IMR-90 (cell line): ENCODE measurements around the gene RAN. TPM values are rescaled to one million over a fixed set of nuclear protein-coding genes. Genes with fewer than 3 reads are reported as not detected.

Experiments used
- ATAC-seq: fragments of 200-7000 bp; cut with Tn5 transposase; 2 replicates; pipeline ENCODE4 v1.9.1; 2020; ENCODE audit warnings: low read depth, mild to moderate bottlenecking, moderate library complexity
- BruUV-seq: library from RNA; stranded (reverse); fragments of 400-500 nt; replicated peaks from 2 replicates; lab custom pipeline; 2021; lab: Mats Ljungman, UMichigan
- CTCF ChIA-PET: fragments of 300-600 bp; formaldehyde crosslinking; extraction: SDS; loops from one replicate; lab custom pipeline; 2021; ENCODE audit warnings: antibody characterized with exemption; lab: Yijun Ruan, JAX
- POLR2A ChIA-PET: fragments of 300-600 bp; sonication (Branson Sonifier 250); formaldehyde crosslinking; loops from one replicate; lab custom pipeline; 2022; ENCODE audit warnings: antibody characterized with exemption; ENCODE audit not compliant: unreplicated experiment; lab: Charles Lee
- DNase-seq: peaks from one replicate; pipeline ENCODE4 v3.0.0; 2013
- H2AFZ ChIP-seq: replicated peaks from 2 replicates; pipeline ENCODE3; 2013; ENCODE audit warnings: low read length, mild to moderate bottlenecking; ENCODE audit not compliant: poor library complexity
- H2AK5ac ChIP-seq: 2 replicates; pipeline ENCODE4 v1.6.1; 2013; ENCODE audit warnings: low read depth, low read length, inconsistent platforms
- H2AK9ac ChIP-seq: replicated peaks from 2 replicates; pipeline ENCODE3; 2013; ENCODE audit warnings: mild to moderate bottlenecking, low read depth, low read length, moderate library complexity; ENCODE audit not compliant: poor library complexity
- H2BK120ac ChIP-seq: 2 replicates; pipeline ENCODE4 v1.6.1; 2013; ENCODE audit warnings: low read depth, low read length, inconsistent platforms
- H2BK15ac ChIP-seq: 3 replicates; pipeline ENCODE4 v1.6.1; 2013; ENCODE audit warnings: low read depth, low read length, inconsistent platforms
- H2BK20ac ChIP-seq: 2 replicates; pipeline ENCODE4 v1.6.1; 2013; ENCODE audit warnings: low read depth, mild to moderate bottlenecking, inconsistent platforms, low read length, moderate library complexity
- H2BK5ac ChIP-seq: 2 replicates; pipeline ENCODE4 v1.6.1; 2013; ENCODE audit warnings: mild to moderate bottlenecking, low read depth, low read length, inconsistent platforms; ENCODE audit not compliant: poor library complexity, severe bottlenecking
- H3K14ac ChIP-seq: replicated peaks from 2 replicates; pipeline ENCODE4 v1.6.1; 2013; ENCODE audit warnings: low read depth, low read length, inconsistent platforms
- H3K18ac ChIP-seq: 2 replicates; pipeline ENCODE4 v1.6.1; 2013; ENCODE audit warnings: low read depth, low read length, control low read depth
- H3K23ac ChIP-seq: 2 replicates; pipeline ENCODE4 v1.6.1; 2013; ENCODE audit warnings: low read depth, low read length, inconsistent platforms
- H3K27ac ChIP-seq: 2 replicates; pipeline ENCODE4 v1.5.1; 2013; ENCODE audit warnings: mild to moderate bottlenecking, control low read depth, low read length; ENCODE audit not compliant: insufficient read depth
- H3K27me3 ChIP-seq: 2 replicates; pipeline ENCODE4 v1.6.1; 2013; ENCODE audit warnings: low read length; ENCODE audit not compliant: control insufficient read depth, insufficient read depth
- H3K36me3 ChIP-seq: 2 replicates; pipeline ENCODE4 v1.6.1; 2013; ENCODE audit warnings: low read length, mixed read lengths; ENCODE audit not compliant: control insufficient read depth, insufficient read depth
- H3K4ac ChIP-seq: 2 replicates; pipeline ENCODE4 v1.6.1; 2013; ENCODE audit warnings: low read depth, low read length, inconsistent platforms
- H3K4me1 ChIP-seq: 2 replicates; pipeline ENCODE4 v1.6.1; 2013; ENCODE audit warnings: low read length, mixed read lengths; ENCODE audit not compliant: control insufficient read depth, insufficient read depth
- H3K4me2 ChIP-seq: 2 replicates; pipeline ENCODE4 v1.6.1; 2013; ENCODE audit warnings: low read depth, mild to moderate bottlenecking, control low read depth, low read length, moderate library complexity
- H3K4me3 ChIP-seq: 2 replicates; pipeline ENCODE4 v1.5.1; 2013; ENCODE audit warnings: low read depth, mild to moderate bottlenecking, control low read depth, low read length, moderate library complexity; ENCODE audit not compliant: insufficient read depth
- H3K56ac ChIP-seq: 2 replicates; pipeline ENCODE4 v1.6.1; 2013; ENCODE audit warnings: low read length, inconsistent platforms; ENCODE audit not compliant: insufficient read depth; ENCODE audit errors: extremely low read depth
- H3K79me1 ChIP-seq, 2 experiments: 2 replicates each; pipeline ENCODE4 v1.6.1; 2013; ENCODE audit warnings: low read length in 2 of 2, inconsistent platforms in 1 of 2, low read depth in 1 of 2
- H3K9ac ChIP-seq: 2 replicates; pipeline ENCODE4 v1.6.1; 2013; ENCODE audit warnings: low read depth, low read length, control low read depth
- H3K9me1 ChIP-seq: 2 replicates; pipeline ENCODE4 v1.6.1; 2013; ENCODE audit warnings: low read length, inconsistent platforms; ENCODE audit not compliant: insufficient read depth
- H3K9me3 ChIP-seq: 2 replicates; pipeline ENCODE4 v1.6.1; 2013; ENCODE audit warnings: low read length; ENCODE audit not compliant: control insufficient read depth, insufficient read depth
- H4K20me1 ChIP-seq: 2 replicates; pipeline ENCODE4 v1.6.1; 2013; ENCODE audit warnings: low read length, inconsistent platforms; ENCODE audit not compliant: insufficient read depth
- H4K5ac ChIP-seq: 2 replicates; pipeline ENCODE4 v1.6.1; 2013; ENCODE audit warnings: mild to moderate bottlenecking, low read depth, low read length, control low read depth
- H4K8ac ChIP-seq, 2 experiments: 2 replicates each; pipeline ENCODE4 v1.6.1; 2013; ENCODE audit warnings: low read depth in 2 of 2, low read length in 2 of 2, control low read depth in 1 of 2, inconsistent platforms in 1 of 2
- H4K91ac ChIP-seq: 2 replicates; pipeline ENCODE4 v1.6.1; 2013; ENCODE audit warnings: low read depth, low read length, inconsistent platforms; ENCODE audit not compliant: insufficient read depth
- BHLHE40 ChIP-seq: fragments of 150-350 bp; IDR thresholded peaks from 2 replicates; pipeline ENCODE4 v1.6.1; 2016; ENCODE audit warnings: mild to moderate bottlenecking, low read depth, low read length
- CEBPB ChIP-seq: IDR thresholded peaks from 2 replicates; pipeline ENCODE4 v1.6.1; 2012; ENCODE audit warnings: low read depth, low read length, improper control_type of control experiment
- CTCF ChIP-seq: conservative IDR thresholded peaks from 2 replicates; pipeline ENCODE4 v1.5.1; 2012; ENCODE audit warnings: mild to moderate bottlenecking, low read depth, low read length, improper control_type of control experiment
- FOS ChIP-seq: fragments of 150-350 bp; IDR thresholded peaks from 2 replicates; pipeline ENCODE4 v1.6.1; 2016; ENCODE audit warnings: low read depth, low read length
- MAFK ChIP-seq: IDR thresholded peaks from 2 replicates; pipeline ENCODE4 v1.6.1; 2012; ENCODE audit warnings: low read depth, low read length, improper control_type of control experiment
- MAZ ChIP-seq: IDR thresholded peaks from 2 replicates; pipeline ENCODE4 v1.6.1; 2012; ENCODE audit warnings: low read depth, mild to moderate bottlenecking, low read length, improper control_type of control experiment, moderate library complexity, borderline replicate concordance
- MXI1 ChIP-seq: IDR thresholded peaks from 2 replicates; pipeline ENCODE4 v1.6.1; 2012; ENCODE audit warnings: low read depth, mild to moderate bottlenecking, low read length, moderate library complexity, borderline replicate concordance
- NFE2L2 ChIP-seq: fragments of 150-350 bp; IDR thresholded peaks from 2 replicates; pipeline ENCODE4 v1.6.1; 2016; ENCODE audit warnings: low read depth, mild to moderate bottlenecking, low read length
- POLR2A ChIP-seq: IDR thresholded peaks from 2 replicates; pipeline ENCODE4 v1.6.1; 2012; ENCODE audit warnings: mild to moderate bottlenecking, low read depth, low read length
- RAD21 ChIP-seq: IDR thresholded peaks from 2 replicates; pipeline ENCODE4 v1.6.1; 2012; ENCODE audit warnings: low read length, improper control_type of control experiment
- RCOR1 ChIP-seq: IDR thresholded peaks from 2 replicates; pipeline ENCODE4 v1.6.1; 2012; ENCODE audit warnings: mild to moderate bottlenecking, low read length, improper control_type of control experiment; ENCODE audit not compliant: insufficient replicate concordance
- RFX5 ChIP-seq: IDR thresholded peaks from 2 replicates; pipeline ENCODE4 v1.8.0; 2012; ENCODE audit warnings: low read depth, mild to moderate bottlenecking, low read length, moderate library complexity
- SMC3 ChIP-seq: fragments of 150-350 bp; IDR thresholded peaks from 2 replicates; pipeline ENCODE4 v1.6.1; 2016; ENCODE audit warnings: low read depth, mild to moderate bottlenecking, antibody characterized with exemption, low read length, moderate library complexity
- WGBS, 2 experiments: methylation state at CpG; one replicate each; pipeline versions ENCODE4 v1.1.5 to v1.1.7; 2013; ENCODE audit warnings: missing lambda C conversion rate in 2 of 2; ENCODE audit not compliant: insufficient read length in 1 of 2; ENCODE audit errors: extremely low coverage in 2 of 2; 5-methylcytosine and 5-hydroxymethylcytosine counted together
- dilution Hi-C: fragments of 300-500 bp; cut with HindIII; formaldehyde crosslinking; loops from one replicate; pipeline ENCODE4 v1.14.3; 2018; ENCODE audit warnings: low sequenced_read_pairs; ENCODE audit not compliant: unreplicated experiment
- in situ Hi-C: fragments of 300-500 bp; cut with MboI; formaldehyde crosslinking; loops from 3 replicates; pipeline ENCODE4 v1.14.3; 2019; ENCODE audit warnings: low sequenced_read_pairs, inconsistent platforms, mixed read lengths
- intact Hi-C: fragments of 100-400 bp; cut with micrococcal nuclease; formaldehyde crosslinking; loops from 2 replicates; pipeline ENCODE4 v1.10.0; 2022
- polyA plus RNA-seq, 3 experiments: library from polyadenylated mRNA; depleted of rRNA; stranded (reverse); fragments of >200 nt; gene quantifications; 2 replicates each; pipeline ENCODE4 v1.2.3, GENCODE V29; 2012; ENCODE audit warnings: low replicate concordance in 1 of 3
- total RNA-seq: library from RNA; depleted of rRNA; stranded (reverse); fragments of >200 nt; gene quantifications from 2 replicates; pipeline ENCODE4 v1.2.3, GENCODE V29; 2012

The RAN gene
- total and polyA plus RNA-seq, 2 of the 4 experiments (the other 2 are of a cell fraction), result 910 to 984 TPM

DNA sequence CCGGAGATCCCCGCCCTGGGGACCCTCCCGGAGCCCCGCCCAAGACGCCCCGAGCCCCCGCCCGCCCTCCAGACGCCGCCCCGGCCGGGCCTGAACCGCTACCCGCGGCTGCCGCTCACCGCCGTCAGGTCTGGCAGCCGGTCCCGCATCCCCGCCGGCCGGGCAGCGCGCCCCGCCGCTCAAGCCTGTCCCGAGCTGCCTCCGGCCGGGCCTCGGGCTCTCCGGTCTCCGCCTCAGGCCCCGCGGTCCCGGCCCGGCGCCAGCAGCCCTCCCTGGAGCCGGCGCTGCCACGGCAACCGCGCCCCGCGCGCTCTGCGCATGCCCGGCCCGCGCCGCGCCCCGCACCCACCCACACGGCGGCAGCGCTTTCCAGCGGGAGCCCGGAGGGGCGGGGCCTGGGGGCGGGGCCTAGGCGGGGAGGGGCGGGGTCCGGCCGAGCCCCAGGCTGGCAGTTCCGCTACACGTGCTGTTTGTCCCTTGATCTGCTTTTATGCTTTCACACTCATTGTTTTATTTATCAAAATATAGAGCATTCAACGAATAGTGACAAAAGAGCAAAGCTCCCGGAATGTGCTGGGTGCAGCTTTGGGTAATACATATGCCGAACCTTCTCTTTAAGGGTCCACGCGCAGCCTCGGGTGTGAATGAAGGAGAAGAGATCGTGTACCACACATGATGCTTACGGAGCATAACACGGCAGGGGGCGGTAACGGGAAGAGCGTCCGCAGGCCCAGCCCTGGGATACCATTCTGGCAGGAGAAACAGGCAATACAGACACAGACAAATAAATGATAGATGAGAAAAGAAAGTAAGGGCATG, 32.7 kb upstream of the RAN start, which contains the start of gene STX2:
Gene STX2, minus strand, starts transcription at position 300 of the 819 bp plus-strand sequence. Its CDS starts 151 bp downstream, at position 149.
- 0 out of 2 replicates have a peak within 1 kb of the TSS, but pooled peaks have one; percentile 7 for H2AK5ac ChIP-seq
- H3K36me3 ChIP-seq, result no peaks in the 10 kb centered on the region
- H3K56ac ChIP-seq, result no peak within 1 kb of the TSS; the same call in 1 of the 2 replicates
- H3K4ac ChIP-seq, result peak within 1 kb of the TSS; percentile 58
- ATAC-seq (peak; percentile 98), DNase-seq (peak; percentile 74)
- dilution Hi-C loops (no loop called here), in situ Hi-C loops (no loop called here), intact Hi-C loops (loop anchor here (1.0 kb wide), 1 partner anchor 32 kb away; no protein-coding TSS in a partner anchor)
- peaks cover 3% of the 10 kb centered on the region for H3K9me1 ChIP-seq
- H4K8ac ChIP-seq, result peak within 1 kb of the TSS; percentile 64 to 76; a peak in 3 of 4 replicates
- peaks cover 6% of the 10 kb centered on the region; the same call in 1 of the 2 replicates for H3K4me1 ChIP-seq
- TF ChIP-seq MAZ, result peak; percentile 70; the same call in 1 of the 2 replicates
- TF ChIP-seq SMC3, result peak; percentile 29; the same call in 1 of the 2 replicates
- TF ChIP-seq NFE2L2, result no peak
- TF ChIP-seq BHLHE40, result peak; percentile 76
- peak; percentile 44 for TF ChIP-seq CTCF
- TF ChIP-seq FOS, result no peak
- TF ChIP-seq RAD21, result peak; percentile 42
- no peak for TF ChIP-seq CEBPB
- no peak for TF ChIP-seq POLR2A
- TF ChIP-seq RFX5, result no peak
- 0 out of 2 replicates have a peak, but pooled peaks have one; percentile 17 for TF ChIP-seq MAFK
- no peak for TF ChIP-seq RCOR1
- TF ChIP-seq MXI1, result peak; percentile 89
- H2BK15ac ChIP-seq, result no peak within 1 kb of the TSS
- H3K14ac ChIP-seq, result peak within 1 kb of the TSS; percentile 67
- peak within 1 kb of the TSS; percentile 94 for H2AK9ac ChIP-seq
- peak within 1 kb of the TSS; percentile 96 for H3K4me3 ChIP-seq
- H2BK20ac ChIP-seq, result no peak within 1 kb of the TSS
- H3K18ac ChIP-seq, result peak within 1 kb of the TSS; percentile 19; the same call in 1 of the 2 replicates
- WGBS, 2 experiments, result 0% methylated on average over 17 of the region's 79 CpGs; no CpG with 5 or more reads in 1 of the 2 experiments
- peak within 1 kb of the TSS; percentile 76 for H3K23ac ChIP-seq
- 0 out of 2 replicates have a peak within 1 kb of the TSS, but pooled peaks have one; percentile 38 for H4K5ac ChIP-seq
- H3K9ac ChIP-seq, result peak within 1 kb of the TSS; percentile 88
- no peak within 1 kb of the TSS; the same call in 1 of the 2 replicates for H2BK120ac ChIP-seq
- no peaks in the 10 kb centered on the region for H3K27me3 ChIP-seq
- peaks cover 8 to 28% of the 10 kb centered on the region in 2 experiments for H3K79me1 ChIP-seq
- 0 out of 2 replicates have a peak, but pooled peaks cover 4% of the 10 kb centered on the region for H4K20me1 ChIP-seq
- ChIA-PET CTCF (interaction anchor here (0.8 kb wide), 1 partner anchor 13 kb away, joined by 3 read pairs; no protein-coding TSS in a partner anchor), POLR2A (no interaction called here)
- H3K4me2 ChIP-seq, result peak within 1 kb of the TSS; percentile 94
- peak within 1 kb of the TSS; percentile 28 for H3K27ac ChIP-seq
- H2BK5ac ChIP-seq, result peak within 1 kb of the TSS; percentile 38
- H2AFZ ChIP-seq, result peak within 1 kb of the TSS; percentile 93
- H3K9me3 ChIP-seq, result no peaks in the 10 kb centered on the region
- BruUV-seq, result no TSS peak
- H4K91ac ChIP-seq, result no peak within 1 kb of the TSS; the same call in 1 of the 2 replicates
